Transverse colon (tissue), 4 donors: ENCODE measurements around the gene GABPA. TPM values are rescaled to one million over a fixed set of nuclear protein-coding genes. Genes with fewer than 3 reads are reported as not detected.

ENCODE experiments used
- DNase-seq: peaks from one replicate; pipeline ENCODE4 v3.0.0-alpha.2; 2019
- H3K27ac ChIP-seq, 4 donors: fragments of 200-600 bp; sonication (generic); 2 replicates each; pipeline ENCODE4 v1.5.1; 2016 to 2018; ENCODE audit warnings: inconsistent platforms in 4 of 4
- H3K27me3 ChIP-seq: fragments of 200-600 bp; sonication (generic); 2 replicates; pipeline ENCODE4 v1.5.1; 2017; ENCODE audit warnings: inconsistent platforms
- H3K36me3 ChIP-seq, 4 donors: fragments of 200-600 bp; sonication (generic); 2 replicates each; pipeline ENCODE4 v1.5.1; 2017 to 2019; ENCODE audit warnings: inconsistent platforms in 4 of 4
- H3K4me1 ChIP-seq, 4 donors: fragments of 200-600 bp; sonication (generic); 2 replicates each; pipeline ENCODE4 v1.5.1; 2017 to 2020; ENCODE audit warnings: inconsistent platforms in 4 of 4
- H3K4me3 ChIP-seq, 4 donors: fragments of 200-600 bp; sonication (generic); 1 replicate in 1 of 4; 2 replicates in 3 of 4; pipeline versions ENCODE4 v1.5.1 to v1.6.1; 2017 to 2019; ENCODE audit warnings: inconsistent platforms in 4 of 4
- H3K9me3 ChIP-seq, 2 donors: fragments of 200-600 bp; sonication (generic); 2 replicates each; pipeline ENCODE4 v1.5.1; 2017 to 2019; ENCODE audit warnings: inconsistent platforms in 2 of 2
- EP300 ChIP-seq: sonication (generic); formaldehyde crosslinking; IDR thresholded peaks from one replicate; pipeline ENCODE4 v1.6.1; 2017; ENCODE audit warnings: antibody characterized with exemption, low read depth
- POLR2A ChIP-seq: fragments of 450-650 bp; IDR thresholded peaks from one replicate; pipeline ENCODE4 v1.6.1; 2016; ENCODE audit warnings: antibody characterized with exemption, mild to moderate bottlenecking, moderate library complexity
- POLR2AphosphoS5 ChIP-seq, 3 donors: sonication (generic); formaldehyde crosslinking; IDR thresholded peaks; one replicate each; pipeline ENCODE4 v1.6.1; 2016; ENCODE audit warnings: antibody characterized with exemption in 3 of 3
- WGBS, 2 donors: methylation state at CpG; one replicate each; pipeline ENCODE4 v1.1.5; 2018; ENCODE audit warnings: low coverage in 1 of 2; 5-methylcytosine and 5-hydroxymethylcytosine counted together
- in situ Hi-C, 4 donors: fragments of 200-750 bp; cut with MboI; loops; one replicate each; pipeline versions ENCODE4 v1.15.0 to v1.15.1; 2017; ENCODE audit warnings: low sequenced_read_pairs in 3 of 4, low pct_ligation_motif_present in 1 of 4, low pct_unique_long_range_greater_than_20kb in 1 of 4
- intact Hi-C: fragments of 100-400 bp; cut with DNase I; formaldehyde crosslinking; loops from one replicate; pipeline ENCODE4 v1.15.1; 2023; ENCODE audit warnings: low total_unique reads
- total RNA-seq, 4 donors: library from RNA; depleted of rRNA; stranded (reverse); fragments of >200 nt; gene quantifications; one replicate each; pipeline ENCODE4 v1.1.0, GENCODE V29; 2016
- TF ChIP-seq, protein P1 (sequence below), 5 experiments: fragments of 200-600 bp in 3 of 5; fragments of 450-650 bp in 2 of 5; sonication (generic) in 3 of 5; IDR thresholded peaks; 1 replicate in 2 of 5; 2 replicates in 3 of 5; pipeline ENCODE4 v1.5.1; 2016 to 2017; ENCODE audit warnings: antibody characterized with exemption in 5 of 5, inconsistent platforms in 3 of 5, mild to moderate bottlenecking in 2 of 5, moderate library complexity in 1 of 5

The GABPA gene
- total RNA-seq, 4 donors from 2014 or later: 5.4 to 23.3 (median 18.6) TPM

DNA sequence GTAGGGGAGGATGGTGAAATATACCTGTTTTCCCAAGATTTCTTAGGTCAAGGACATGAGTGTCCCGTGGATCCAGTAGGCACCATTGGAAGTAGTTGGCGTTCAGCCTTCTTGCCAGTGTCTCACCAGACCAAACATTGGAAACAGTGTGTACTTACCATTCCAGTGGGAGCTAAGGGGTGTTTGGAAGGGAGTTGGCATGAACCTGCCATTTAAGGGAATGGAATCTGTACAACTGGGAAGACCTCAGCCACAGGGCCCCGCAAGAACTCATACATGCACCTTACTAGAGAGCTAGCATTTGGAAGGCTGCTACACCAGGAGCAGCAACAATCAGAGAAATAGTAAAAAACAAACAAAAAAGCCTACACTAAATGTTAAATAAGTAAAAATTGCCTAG is 12.8 kb upstream of the GABPA start:
- Histone ChIP-seq H3K27ac (no peak overlapping the region), H3K4me1 (no peaks in the 10 kb centered on the region), H3K27me3 (no peaks in the 10 kb centered on the region), H3K9me3 (no peaks in the 10 kb centered on the region), H3K4me3 (no peak overlapping the region), H3K36me3 (peaks cover 0 to 50% (median 25%) of the 10 kb centered on the region in 4 donors)
- 91 to 100% methylated on average over 3 of the region's 3 CpGs for WGBS, 2 donors
- TF ChIP-seq POLR2A (no peak), POLR2AphosphoS5 (IDR thresholded peaks at IDR 0.05) (no peak), EP300 (no peak)
- TF ChIP-seq, protein P1, sequence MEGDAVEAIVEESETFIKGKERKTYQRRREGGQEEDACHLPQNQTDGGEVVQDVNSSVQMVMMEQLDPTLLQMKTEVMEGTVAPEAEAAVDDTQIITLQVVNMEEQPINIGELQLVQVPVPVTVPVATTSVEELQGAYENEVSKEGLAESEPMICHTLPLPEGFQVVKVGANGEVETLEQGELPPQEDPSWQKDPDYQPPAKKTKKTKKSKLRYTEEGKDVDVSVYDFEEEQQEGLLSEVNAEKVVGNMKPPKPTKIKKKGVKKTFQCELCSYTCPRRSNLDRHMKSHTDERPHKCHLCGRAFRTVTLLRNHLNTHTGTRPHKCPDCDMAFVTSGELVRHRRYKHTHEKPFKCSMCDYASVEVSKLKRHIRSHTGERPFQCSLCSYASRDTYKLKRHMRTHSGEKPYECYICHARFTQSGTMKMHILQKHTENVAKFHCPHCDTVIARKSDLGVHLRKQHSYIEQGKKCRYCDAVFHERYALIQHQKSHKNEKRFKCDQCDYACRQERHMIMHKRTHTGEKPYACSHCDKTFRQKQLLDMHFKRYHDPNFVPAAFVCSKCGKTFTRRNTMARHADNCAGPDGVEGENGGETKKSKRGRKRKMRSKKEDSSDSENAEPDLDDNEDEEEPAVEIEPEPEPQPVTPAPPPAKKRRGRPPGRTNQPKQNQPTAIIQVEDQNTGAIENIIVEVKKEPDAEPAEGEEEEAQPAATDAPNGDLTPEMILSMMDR (IDR thresholded peaks at IDR 0.05): no peak
- intact Hi-C loops: no loop called here
- no peak for DNase-seq
- in situ Hi-C loops: loop anchor here in 1 of 4 donors (25.0 kb wide), 1 partner anchor 110 kb away; the partner anchor contains the start of gene MRPL39

DNA sequence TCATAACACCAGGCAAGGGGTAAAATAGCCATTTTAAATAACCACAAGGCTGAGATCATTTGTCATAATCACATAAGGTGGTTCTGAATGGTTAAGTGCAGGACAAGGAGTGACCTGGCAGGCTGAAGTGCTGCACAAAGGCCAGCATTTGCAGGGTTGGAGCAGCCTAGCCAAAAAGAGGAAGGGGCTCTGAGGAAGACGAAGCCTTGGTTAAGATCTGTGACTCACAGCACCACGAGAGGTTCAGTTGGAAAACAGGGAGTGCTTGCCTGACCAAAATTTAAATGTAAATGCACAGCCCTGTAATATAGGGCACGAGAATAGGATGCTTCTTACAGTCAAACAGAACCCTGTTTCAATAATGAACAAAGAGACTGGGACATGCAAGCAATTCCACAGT is 12.1 kb upstream of the GABPA start:
- 81% methylated on average over 3 of the region's 3 CpGs; no CpG with 5 or more reads in 1 of the 2 donors for WGBS, 2 donors
- H3K27me3 ChIP-seq: no peaks in the 10 kb centered on the region
- TF ChIP-seq POLR2A: no peak
- no peak for TF ChIP-seq POLR2AphosphoS5 (IDR thresholded peaks at IDR 0.05)
- TF ChIP-seq EP300: no peak
- TF ChIP-seq, protein P1 (IDR thresholded peaks at IDR 0.05): no peak
- no peaks in the 10 kb centered on the region for H3K9me3 ChIP-seq
- H3K4me3 ChIP-seq: no peak overlapping the region
- DNase-seq: no peak
- H3K36me3 ChIP-seq: peaks cover 0 to 56% (median 28%) of the 10 kb centered on the region in 4 donors
- no peaks in the 10 kb centered on the region for H3K4me1 ChIP-seq
- in situ Hi-C loops: loop anchor here in 1 of 4 donors (25.0 kb wide), 1 partner anchor 110 kb away; the partner anchor contains the start of gene MRPL39
- intact Hi-C loops: no loop called here
- H3K27ac ChIP-seq: no peak overlapping the region

DNA sequence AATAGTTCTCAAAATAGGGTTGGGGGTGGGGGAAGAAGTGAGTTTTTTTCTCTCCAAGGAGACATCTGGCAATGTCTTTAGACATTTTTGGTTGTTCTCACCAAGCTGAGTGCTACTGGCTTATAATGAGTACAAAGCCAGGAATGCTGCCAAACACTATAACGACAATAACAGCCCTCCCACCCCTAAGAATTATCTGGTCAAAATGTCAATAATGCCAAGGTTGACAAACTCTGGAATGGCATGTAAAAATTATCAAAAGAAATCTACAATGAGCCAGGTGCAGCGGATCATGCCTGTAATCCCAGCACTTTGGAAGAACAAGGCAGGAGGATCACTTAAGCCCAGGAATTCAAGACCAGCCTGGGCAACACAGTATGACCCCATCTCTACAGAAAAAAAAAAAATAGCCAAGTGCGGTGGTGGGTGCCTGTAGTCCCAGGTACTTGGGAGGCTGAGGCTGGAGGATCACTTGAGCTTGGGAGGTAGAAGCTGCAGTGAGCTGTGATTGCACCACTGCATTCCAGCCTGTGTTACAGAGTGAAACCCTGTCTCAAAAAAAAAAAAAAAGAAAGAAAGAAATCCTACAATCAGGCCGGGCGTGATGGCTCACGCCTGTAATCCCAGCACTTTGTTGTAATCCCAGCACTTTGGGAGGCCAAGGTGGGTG is 2.5 kb upstream of the GABPA start:
- intact Hi-C loops (loop anchor here (10.0 kb wide), 1 partner anchor 127 kb away; the partner anchor contains the start of gene MRPL39), in situ Hi-C loops (no loop called here)
- H3K27me3 ChIP-seq: no peaks in the 10 kb centered on the region
- peaks cover 17 to 39% (median 24%) of the 10 kb centered on the region in 4 donors for H3K4me1 ChIP-seq
- no peak for TF ChIP-seq EP300
- TF ChIP-seq, protein P1 (IDR thresholded peaks at IDR 0.05): no peak
- WGBS, 2 donors: 76 to 78% methylated on average over 6 of the region's 6 CpGs
- DNase-seq: no peak
- H3K4me3 ChIP-seq: no peak overlapping the region
- H3K9me3 ChIP-seq: no peaks in the 10 kb centered on the region
- H3K36me3 ChIP-seq: peaks cover 0 to 27% (median 13%) of the 10 kb centered on the region in 4 donors
- peak overlapping the region in 1 of 4 donors; percentile 99 for H3K27ac ChIP-seq

DNA sequence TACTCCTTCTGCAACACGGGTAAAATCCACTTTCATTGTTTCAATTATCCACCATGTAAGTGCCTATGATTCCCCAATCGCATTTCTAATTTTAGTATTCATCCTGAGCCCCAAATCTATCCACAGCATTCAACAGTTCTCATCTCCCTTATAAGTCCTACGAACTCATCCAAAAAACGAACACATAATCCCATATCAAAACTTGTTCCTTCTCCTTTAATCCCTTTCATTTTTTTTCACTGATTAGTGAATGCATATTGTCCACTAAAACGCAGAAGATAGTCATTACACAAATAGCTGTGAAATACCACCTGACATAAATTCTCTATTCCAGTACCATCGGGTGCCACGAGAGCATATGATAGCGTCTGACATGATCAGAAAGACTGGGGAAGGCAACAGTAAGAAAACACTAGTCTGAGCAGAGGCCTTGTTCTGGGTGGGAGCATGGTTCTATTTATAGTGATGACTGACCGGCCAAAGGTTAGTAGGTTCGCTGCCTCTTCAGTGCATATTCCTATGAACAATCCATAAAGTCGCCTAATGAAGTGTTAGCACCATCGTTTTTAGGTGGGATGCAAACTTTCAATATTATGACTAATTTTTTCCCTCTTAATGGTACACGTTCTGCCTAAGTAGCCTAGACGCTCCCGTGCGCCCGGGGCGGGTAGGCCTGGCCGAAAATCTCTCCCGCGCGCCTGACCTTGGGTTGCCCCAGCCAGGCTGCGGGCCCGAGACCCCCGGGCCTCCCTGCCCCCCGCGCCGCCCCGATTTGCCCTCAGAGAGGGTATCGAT is 716 bp upstream of the GABPA start:
- peaks cover 0 to 10% (median 4%) of the 10 kb centered on the region in 4 donors for H3K36me3 ChIP-seq
- 3 to 13% methylated on average over 10 to 30 of the region's 30 CpGs for WGBS, 2 donors
- TF ChIP-seq EP300 (no peak), POLR2AphosphoS5 (IDR thresholded peaks at IDR 0.05) (peak in 1 of 3 donors; percentile 5), POLR2A (no peak)
- TF ChIP-seq, protein P1 (IDR thresholded peaks at IDR 0.05): peak in 2 of 5 experiments; percentile 14 to 19
- peak overlapping the region; percentile 48 to 90 (median 88) for H3K4me3 ChIP-seq
- no peaks in the 10 kb centered on the region for H3K27me3 ChIP-seq
- intact Hi-C loops: loop anchor here (10.0 kb wide), 1 partner anchor 129 kb away; the partner anchor contains the start of gene MRPL39
- in situ Hi-C loops: no loop called here
- DNase-seq: no peak
- H3K27ac ChIP-seq: peak overlapping the region; percentile 95 to 99 (median 96)
- peaks cover 17 to 45% (median 24%) of the 10 kb centered on the region in 4 donors for H3K4me1 ChIP-seq
- no peaks in the 10 kb centered on the region for H3K9me3 ChIP-seq
